ENCODE data around the gene FLVCR1. TPM values are rescaled to one million over a fixed set of nuclear protein-coding genes. Genes with fewer than 3 reads are reported as not detected.

FLVCR1 gene
- total and polyA plus RNA-seq, 4 donors, result 0.85 to 14.6 (median 2.4) TPM

GRCh38 chr1:212928323-212929291 is 70.5 kb downstream of the FLVCR1 start:
- H3K36me3 ChIP-seq (ENCODE audit: control insufficient read depth in 4 of 4, insufficient read depth in 3 of 4, low read depth in 1 of 4, low read length in 3 of 4), result no peaks in the 10 kb centered on the region
- no peaks in the 10 kb centered on the region for H3K27me3 ChIP-seq (ENCODE audit: control insufficient read depth in 4 of 4, insufficient read depth in 4 of 4, low read length in 3 of 4)
- H3K27ac ChIP-seq (ENCODE audit: low read depth in 1 of 2, low read length in 2 of 2), result no peak overlapping the region
- no peaks in the 10 kb centered on the region for H3K4me1 ChIP-seq (ENCODE audit: control insufficient read depth in 4 of 4, insufficient read depth in 4 of 4, low read length in 3 of 4)
- H3K9ac ChIP-seq (ENCODE audit: low read depth in 1 of 2, low read length in 2 of 2), result no peak overlapping the region
- 72% methylated on average over 10 of the region's 10 CpGs for WGBS
- H3K9me3 ChIP-seq (ENCODE audit: control insufficient read depth in 4 of 4, low read length in 3 of 4), result peaks cover 0 to 4% (median 1%) of the 10 kb centered on the region in 4 donors
- DNase-seq (ENCODE audit: low spot score), result no peak
- H3K4me3 ChIP-seq (ENCODE audit: low read depth in 1 of 3, low read length in 3 of 3), result no peak overlapping the region
- TF ChIP-seq ATF3 (IDR thresholded peaks at IDR 0.05) (no peak), YY1 (IDR thresholded peaks at IDR 0.05) (no peak), NR2F2 (IDR thresholded peaks at IDR 0.05) (no peak), FOXA2 (IDR thresholded peaks at IDR 0.05) (no peak), REST (IDR thresholded peaks at IDR 0.05) (no peak), MAX (IDR thresholded peaks at IDR 0.05) (no peak), SP1 (IDR thresholded peaks at IDR 0.05) (no peak), EGR1 (IDR thresholded peaks at IDR 0.05; ENCODE audit: low read depth in 2 of 2) (no peak)

- no peak overlapping the region for H3K9ac ChIP-seq (ENCODE audit: low read depth in 1 of 2, low read length in 2 of 2)
- no peaks in the 10 kb centered on the region for H3K36me3 ChIP-seq (ENCODE audit: control insufficient read depth in 4 of 4, insufficient read depth in 3 of 4, low read depth in 1 of 4, low read length in 3 of 4)
- H3K4me1 ChIP-seq (ENCODE audit: control insufficient read depth in 4 of 4, insufficient read depth in 4 of 4, low read length in 3 of 4), result no peaks in the 10 kb centered on the region
- TF ChIP-seq HNF4A (conservative IDR thresholded peaks at IDR 0.05) (peak; percentile 26 to 35), REST (IDR thresholded peaks at IDR 0.05) (no peak)
- no peak overlapping the region for H3K4me3 ChIP-seq (ENCODE audit: low read depth in 1 of 3, low read length in 3 of 3)
- DNase-seq (ENCODE audit: low spot score), result no peak
- H3K27ac ChIP-seq (ENCODE audit: low read depth in 1 of 2, low read length in 2 of 2), result no peak overlapping the region
- peaks cover 0 to 4% (median 1%) of the 10 kb centered on the region in 4 donors for H3K9me3 ChIP-seq (ENCODE audit: control insufficient read depth in 4 of 4, low read length in 3 of 4)
- WGBS, result 73% methylated on average over 10 of the region's 10 CpGs
- no peaks in the 10 kb centered on the region for H3K27me3 ChIP-seq (ENCODE audit: control insufficient read depth in 4 of 4, insufficient read depth in 4 of 4, low read length in 3 of 4)
Measured at GRCh38 chr1:212930986-212931678, 73.1 kb downstream of the FLVCR1 start.

Data from liver (tissue), 9 donors.